Femur (tissue), 1 donor: ENCODE measurements around the gene ATP2C1.
"Not testable (repeated sequence)": the region's sequence is repeated elsewhere in the genome, so short reads cannot be mapped to it uniquely, and the experiment has no call there.

Source experiments
- DNase-seq: peaks from one replicate; pipeline ENCODE4 v3.0.0-alpha.2; 2017

ATP2C1 gene

GRCh38 chr3:130941793-130942192, 47.9 kb downstream of the ATP2C1 start:
- no peak for DNase-seq

- no peak for DNase-seq
Measured at GRCh38 chr3:130946882-130947281, 53.0 kb downstream of the ATP2C1 start.

DNA sequence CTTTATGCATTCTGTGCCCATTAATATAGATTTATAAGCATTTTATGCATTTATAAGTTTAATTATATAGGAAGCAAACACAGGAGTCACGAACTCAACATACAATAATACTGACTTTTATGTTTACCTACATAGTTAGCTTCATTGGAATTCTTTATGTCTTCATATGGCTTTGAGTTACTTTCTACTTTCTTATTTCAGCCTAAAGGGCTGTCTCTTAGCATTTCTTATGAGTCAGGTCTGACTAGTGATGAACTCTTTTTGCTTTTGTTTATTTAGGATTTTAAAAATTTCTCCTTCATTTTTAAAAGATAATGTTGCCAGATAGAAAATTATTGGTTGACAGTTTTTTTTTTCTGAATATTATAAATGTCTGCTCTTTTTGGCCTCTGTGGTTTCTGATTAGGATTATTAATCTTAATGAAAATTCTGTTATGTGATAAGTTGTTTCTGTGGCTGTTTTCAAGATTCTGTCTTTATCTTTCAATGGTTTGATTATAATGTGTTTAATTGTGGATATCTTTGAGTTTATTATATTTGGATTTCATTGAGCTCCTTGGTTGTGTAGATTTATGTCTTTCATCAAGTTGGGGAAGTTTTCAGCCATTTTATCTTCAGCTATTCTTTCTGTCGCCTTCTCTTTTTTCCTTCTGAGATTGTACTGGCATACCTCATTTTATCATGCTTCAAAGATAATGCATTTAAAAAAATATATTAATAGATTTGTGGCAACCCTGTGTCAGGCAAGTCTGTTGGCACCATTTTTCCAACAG, 54.3 kb downstream of the ATP2C1 start:
- no peak for DNase-seq

DNA sequence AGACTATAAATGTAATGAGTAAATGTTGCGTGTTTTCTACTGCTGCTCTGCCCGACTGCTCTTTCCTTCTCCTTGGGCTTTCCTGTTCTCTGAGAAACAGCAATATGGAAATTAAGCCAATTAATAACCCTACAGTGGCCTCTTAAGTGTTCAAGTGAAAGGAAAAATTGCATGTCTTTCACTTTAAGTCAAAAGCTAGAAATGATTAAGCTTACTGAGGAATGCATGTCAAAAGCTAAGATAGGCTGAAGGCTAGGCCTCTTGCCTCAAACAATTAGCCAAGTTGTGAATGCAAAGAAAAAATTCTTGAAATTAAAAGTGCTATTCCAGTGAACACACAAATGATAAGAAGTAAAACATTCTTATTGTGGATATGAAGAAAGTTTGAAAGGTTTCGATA, 55.0 kb downstream of the ATP2C1 start:
- no peak for DNase-seq

DNA sequence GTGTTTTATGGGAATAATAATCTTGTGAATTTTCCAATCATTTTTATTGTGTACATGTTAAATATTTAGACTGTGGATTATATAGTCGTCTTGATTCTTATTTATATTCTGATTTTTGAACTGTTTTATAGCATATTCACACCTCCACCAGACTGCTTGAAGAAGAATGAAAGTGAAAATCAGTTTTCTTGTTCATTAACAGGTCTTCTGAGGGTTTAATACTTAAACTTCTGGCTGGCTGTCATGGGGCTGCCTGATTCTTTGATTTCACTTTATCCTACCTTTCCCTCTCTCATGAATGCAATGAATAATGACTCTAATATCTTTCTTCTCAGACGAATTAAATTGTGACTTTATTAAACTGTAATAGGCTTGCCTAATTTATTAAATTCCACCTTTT, 56.2 kb downstream of the ATP2C1 start:
- no peak for DNase-seq

DNA sequence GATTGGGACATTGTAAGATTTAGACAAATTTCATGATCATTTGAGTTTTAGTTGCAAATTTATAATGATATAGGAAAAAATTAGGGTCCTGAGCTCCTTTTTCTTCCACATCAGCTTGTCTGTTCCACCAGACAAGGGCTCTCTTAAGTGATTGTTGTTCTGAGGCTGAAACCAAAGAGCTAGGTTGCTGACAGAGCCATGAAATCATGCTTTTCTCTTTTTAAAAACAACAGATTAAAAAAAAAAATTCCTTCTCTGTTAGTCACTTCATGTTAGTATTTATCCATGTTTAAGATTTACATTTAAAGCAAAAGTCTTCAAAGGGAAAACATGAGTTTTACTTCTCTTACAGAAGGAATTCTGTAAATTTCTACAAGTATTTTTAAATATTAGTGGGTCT, 56.8 kb downstream of the ATP2C1 start:
- DNase-seq, result no peak

GRCh38 chr3:130955481-130955880, 61.6 kb downstream of the ATP2C1 start:
- no peak for DNase-seq

DNA sequence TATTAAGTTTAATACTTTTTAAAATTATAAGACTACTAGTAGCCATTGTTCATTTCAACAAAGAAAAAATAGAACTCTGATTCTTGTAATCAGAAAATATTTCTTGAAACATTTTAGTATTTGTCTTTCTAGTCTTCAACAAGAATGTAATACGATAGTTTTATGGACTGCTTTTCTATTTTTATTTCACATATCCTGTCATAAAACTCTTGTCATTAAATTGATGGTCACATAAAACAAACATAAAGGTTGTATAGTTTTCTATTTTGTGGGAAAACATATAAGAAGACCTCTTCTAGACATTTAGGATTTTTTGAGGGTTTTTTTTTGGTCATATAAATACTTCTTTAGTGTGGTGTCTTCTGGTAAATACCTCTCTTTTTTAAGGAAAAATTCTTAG, 62.4 kb downstream of the ATP2C1 start:
- DNase-seq, result no peak

GRCh38 chr3:130956721-130957120, 62.8 kb downstream of the ATP2C1 start:
- DNase-seq, result no peak

DNA sequence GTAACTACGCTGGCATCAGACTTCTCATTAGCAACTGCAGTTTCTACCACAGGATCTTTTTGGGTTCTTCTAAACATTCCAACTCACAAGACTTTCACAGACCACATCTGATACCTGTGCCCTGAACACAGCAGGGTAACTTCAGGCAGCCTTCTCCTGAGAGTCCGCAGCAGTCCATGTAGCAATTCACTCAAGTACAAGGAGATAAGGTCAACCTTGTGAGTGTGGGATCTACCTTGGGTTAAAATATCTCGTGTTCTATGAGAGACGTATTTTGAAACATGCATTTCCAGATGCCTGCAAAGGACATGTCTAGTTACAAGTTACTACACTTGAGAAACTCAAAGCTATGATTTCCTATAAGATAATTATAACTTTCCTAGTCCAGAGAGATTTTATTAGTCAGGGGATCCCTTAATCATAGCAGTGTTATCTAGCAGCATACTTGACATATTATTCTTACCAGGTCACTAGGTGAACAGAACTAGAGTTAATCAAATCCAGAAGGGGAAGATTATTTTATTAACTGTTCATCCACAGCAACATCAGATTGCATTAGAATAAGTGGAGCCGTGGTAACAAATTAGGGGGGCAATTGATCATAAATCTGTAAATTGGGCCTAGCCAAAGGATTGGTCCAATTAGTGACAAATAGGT, 66.4 kb downstream of the ATP2C1 start:
- no peak for DNase-seq

- no peak for DNase-seq
Measured at GRCh38 chr3:130961458-130961857, 67.6 kb downstream of the ATP2C1 start.

GRCh38 chr3:130963444-130963843, 69.6 kb downstream of the ATP2C1 start:
- no peak for DNase-seq

- DNase-seq, result no peak
Measured at GRCh38 chr3:130963878-130964277, 70.0 kb downstream of the ATP2C1 start.

DNA sequence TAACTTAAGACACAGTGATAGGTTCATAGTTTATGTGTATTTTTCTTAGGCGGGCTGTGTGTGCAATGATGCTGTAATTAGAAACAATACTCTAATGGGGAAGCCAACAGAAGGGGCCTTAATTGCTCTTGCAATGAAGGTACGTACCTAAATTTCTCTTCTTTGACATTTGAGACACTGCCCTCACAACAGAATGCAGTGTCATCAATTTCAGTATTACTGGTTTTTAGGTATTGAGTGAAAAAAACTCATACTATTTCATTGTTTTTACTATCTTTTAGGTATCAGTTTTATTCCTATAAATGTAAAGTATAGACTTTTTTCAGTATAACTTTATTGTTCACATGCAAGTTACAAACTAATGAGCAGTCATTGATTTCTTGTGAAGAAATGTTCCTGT, 73.4 kb downstream of the ATP2C1 start:
- no peak for DNase-seq

- DNase-seq, result no peak
Measured at GRCh38 chr3:130968221-130968620, 74.3 kb downstream of the ATP2C1 start.

DNA sequence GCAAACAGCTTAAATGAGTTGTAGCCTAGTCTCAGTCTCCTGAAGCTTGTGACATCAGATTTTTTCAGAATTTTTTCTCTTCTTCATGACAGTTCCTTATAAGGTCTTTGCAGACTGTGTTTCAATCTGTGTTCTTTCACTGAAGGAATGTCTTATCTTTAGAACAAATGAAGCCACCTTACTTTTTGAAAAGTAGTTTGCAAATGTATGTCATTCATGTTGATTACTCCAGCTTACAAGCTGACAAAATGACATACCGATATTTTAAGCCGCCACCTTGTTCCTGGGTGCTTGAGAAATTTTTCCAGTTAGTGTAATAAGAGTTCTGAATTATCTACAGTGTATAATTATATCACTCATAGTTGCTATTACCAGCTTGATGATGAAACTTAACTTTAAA, 75.7 kb downstream of the ATP2C1 start:
- DNase-seq, result no peak

- no peak for DNase-seq
Measured at GRCh38 chr3:130971208-130971607, 77.3 kb downstream of the ATP2C1 start.

GRCh38 chr3:130972592-130972991, 78.7 kb downstream of the ATP2C1 start:
- not testable (repeated sequence) for DNase-seq

- no peak for DNase-seq
Measured at GRCh38 chr3:130973406-130973805, 79.5 kb downstream of the ATP2C1 start.

DNA sequence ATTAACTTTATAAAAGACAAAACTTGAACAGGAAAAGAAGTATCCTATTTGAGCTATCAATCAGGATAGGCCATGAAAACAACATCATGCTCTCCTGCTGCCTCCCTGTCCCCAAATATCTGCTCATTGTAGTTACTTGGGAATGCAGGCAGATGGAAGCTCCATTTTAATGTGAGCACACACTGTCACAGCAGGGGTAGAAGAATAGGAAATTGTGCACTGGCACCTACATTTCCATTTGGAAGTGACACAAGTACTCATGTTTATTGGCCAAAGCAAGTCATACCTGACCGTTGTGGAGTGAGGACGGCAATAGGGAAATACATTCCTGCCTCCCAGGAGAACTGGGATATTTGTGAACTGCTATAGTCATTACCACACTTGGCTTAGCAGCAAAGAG, 80.3 kb downstream of the ATP2C1 start:
- no peak for DNase-seq

- no peak for DNase-seq
Measured at GRCh38 chr3:130975251-130975650, 81.4 kb downstream of the ATP2C1 start.

DNA sequence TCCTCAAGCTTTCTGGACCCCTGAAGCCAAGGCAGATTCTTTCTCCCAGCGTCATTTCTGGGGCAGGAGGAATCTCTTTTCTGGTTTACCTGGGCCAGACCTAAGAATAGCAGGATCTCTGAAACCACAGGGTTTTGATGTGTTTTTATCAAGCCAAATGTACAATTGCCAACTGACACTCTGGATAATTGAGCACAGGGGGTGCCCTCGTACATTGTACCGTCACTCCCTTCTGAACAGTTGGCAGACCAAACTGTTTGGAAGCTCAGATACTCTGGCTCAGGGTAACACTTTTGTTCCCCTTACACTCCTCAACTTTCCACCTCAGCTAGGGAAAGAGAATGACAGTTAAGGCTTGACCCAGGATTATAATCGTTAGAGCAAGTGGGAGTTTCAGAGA, 82.8 kb downstream of the ATP2C1 start:
- no peak for DNase-seq

DNA sequence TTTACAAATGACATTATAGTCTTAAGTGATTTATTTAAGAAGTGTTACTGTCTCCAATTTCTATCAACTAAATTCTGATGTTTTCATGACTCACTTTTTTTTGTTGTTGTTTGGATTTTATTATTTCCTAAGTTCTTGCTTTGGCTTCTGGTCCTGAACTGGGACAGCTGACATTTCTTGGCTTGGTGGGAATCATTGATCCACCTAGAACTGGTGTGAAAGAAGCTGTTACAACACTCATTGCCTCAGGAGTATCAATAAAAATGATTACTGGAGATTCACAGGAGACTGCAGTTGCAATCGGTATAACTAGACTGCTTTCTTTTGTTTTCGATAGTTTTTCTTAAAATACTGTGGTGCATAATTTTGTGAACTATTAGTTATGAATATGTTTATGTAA, 85.2 kb downstream of the ATP2C1 start:
- DNase-seq, result no peak

- DNase-seq, result no peak
Measured at GRCh38 chr3:130981469-130981868, 87.6 kb downstream of the ATP2C1 start.

- DNase-seq, result no peak
Measured at GRCh38 chr3:130990282-130990681, 96.4 kb downstream of the ATP2C1 start.
